ENCODE data around the gene NRXN3. TPM values are rescaled to one million over a fixed set of nuclear protein-coding genes. Genes with fewer than 3 reads are reported as not detected.

The NRXN3 gene
- total RNA-seq, 4 donors from 2014 or later: 0.04 to 0.16 TPM; not detected in 2

GRCh38 chr14:79899610-79900009, 1729.4 kb downstream of the NRXN3 start:
- Histone ChIP-seq H3K4me1 (no peaks in the 10 kb centered on the region), H3K4me3 (no peak overlapping the region), H3K27me3 (no peaks in the 10 kb centered on the region), H3K36me3 (no peaks in the 10 kb centered on the region), H3K27ac (no peak overlapping the region), H3K9me3 (no peaks in the 10 kb centered on the region)
- in situ Hi-C loops (cut with MboI; ENCODE audit: low sequenced_read_pairs in 4 of 4): no loop called here
- ATAC-seq (no peak), DNase-seq (no peak)
- intact Hi-C loops (cut with DNase I; ENCODE audit: low total_unique reads): no loop called here
- TF ChIP-seq, protein P1, sequence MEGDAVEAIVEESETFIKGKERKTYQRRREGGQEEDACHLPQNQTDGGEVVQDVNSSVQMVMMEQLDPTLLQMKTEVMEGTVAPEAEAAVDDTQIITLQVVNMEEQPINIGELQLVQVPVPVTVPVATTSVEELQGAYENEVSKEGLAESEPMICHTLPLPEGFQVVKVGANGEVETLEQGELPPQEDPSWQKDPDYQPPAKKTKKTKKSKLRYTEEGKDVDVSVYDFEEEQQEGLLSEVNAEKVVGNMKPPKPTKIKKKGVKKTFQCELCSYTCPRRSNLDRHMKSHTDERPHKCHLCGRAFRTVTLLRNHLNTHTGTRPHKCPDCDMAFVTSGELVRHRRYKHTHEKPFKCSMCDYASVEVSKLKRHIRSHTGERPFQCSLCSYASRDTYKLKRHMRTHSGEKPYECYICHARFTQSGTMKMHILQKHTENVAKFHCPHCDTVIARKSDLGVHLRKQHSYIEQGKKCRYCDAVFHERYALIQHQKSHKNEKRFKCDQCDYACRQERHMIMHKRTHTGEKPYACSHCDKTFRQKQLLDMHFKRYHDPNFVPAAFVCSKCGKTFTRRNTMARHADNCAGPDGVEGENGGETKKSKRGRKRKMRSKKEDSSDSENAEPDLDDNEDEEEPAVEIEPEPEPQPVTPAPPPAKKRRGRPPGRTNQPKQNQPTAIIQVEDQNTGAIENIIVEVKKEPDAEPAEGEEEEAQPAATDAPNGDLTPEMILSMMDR (IDR thresholded peaks at IDR 0.05 in 4 of 5, conservative IDR thresholded peaks at IDR 0.05 in 1 of 5): no peak

- DNase-seq: no peak
- intact Hi-C loops (cut with DNase I; ENCODE audit: low total_unique reads): no loop called here
- no peaks in the 10 kb centered on the region for H3K4me1 ChIP-seq
Observed at GRCh38 chr14:79904497-79904896, 1734.3 kb downstream of the NRXN3 start.

DNA sequence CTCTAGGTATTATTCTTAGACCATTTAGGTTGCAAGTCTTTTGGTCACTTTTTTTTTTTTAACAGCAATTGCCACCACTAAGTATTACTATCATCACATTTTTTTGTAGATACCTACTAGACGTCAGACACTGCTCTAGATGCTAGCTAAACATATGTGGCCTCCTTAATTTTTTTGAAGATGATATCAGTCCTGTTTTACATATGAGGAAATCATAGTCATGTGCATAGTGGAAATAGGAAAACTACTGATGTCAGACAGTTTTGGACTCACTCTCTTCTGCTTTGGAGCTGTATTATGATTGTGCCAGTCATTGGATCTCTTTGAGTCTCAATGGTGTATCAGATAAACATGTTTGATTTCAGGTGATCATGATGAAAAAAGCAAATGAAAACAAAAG, 1736.8 kb downstream of the NRXN3 start:
- intact Hi-C loops (cut with DNase I; ENCODE audit: low total_unique reads): no loop called here
- Histone ChIP-seq H3K4me1 (no peaks in the 10 kb centered on the region), H3K27ac (no peak overlapping the region), H3K36me3 (no peaks in the 10 kb centered on the region), H3K4me3 (no peak overlapping the region), H3K27me3 (no peaks in the 10 kb centered on the region), H3K9me3 (no peaks in the 10 kb centered on the region)
- ATAC-seq (no peak), DNase-seq (no peak)
- TF ChIP-seq, protein P1 (IDR thresholded peaks at IDR 0.05 in 4 of 5, conservative IDR thresholded peaks at IDR 0.05 in 1 of 5): no peak
- no peak for TF ChIP-seq POLR2A (IDR thresholded peaks at IDR 0.05)
- in situ Hi-C loops (cut with MboI; ENCODE audit: low sequenced_read_pairs in 4 of 4): no loop called here

More at GRCh38 chr14:79904497-79904896, 1734.3 kb downstream of the NRXN3 start:
- H3K4me3 ChIP-seq: no peak overlapping the region
- no peak for TF ChIP-seq POLR2A (IDR thresholded peaks at IDR 0.05)
- TF ChIP-seq, protein P1 (IDR thresholded peaks at IDR 0.05 in 4 of 5, conservative IDR thresholded peaks at IDR 0.05 in 1 of 5): no peak
- no peaks in the 10 kb centered on the region for H3K36me3 ChIP-seq
- no peaks in the 10 kb centered on the region for H3K27me3 ChIP-seq
- no peak overlapping the region for H3K27ac ChIP-seq
- no peak for ATAC-seq
- in situ Hi-C loops (cut with MboI; ENCODE audit: low sequenced_read_pairs in 4 of 4): no loop called here
- no peaks in the 10 kb centered on the region for H3K9me3 ChIP-seq

- H3K4me3 ChIP-seq: no peak overlapping the region
- H3K9me3 ChIP-seq: no peaks in the 10 kb centered on the region
- H3K4me1 ChIP-seq: no peaks in the 10 kb centered on the region
- intact Hi-C loops (cut with DNase I; ENCODE audit: low total_unique reads) (no loop called here), in situ Hi-C loops (cut with MboI; ENCODE audit: low sequenced_read_pairs in 4 of 4) (no loop called here)
- no peaks in the 10 kb centered on the region for H3K27me3 ChIP-seq
- no peaks in the 10 kb centered on the region for H3K36me3 ChIP-seq
- no peak overlapping the region for H3K27ac ChIP-seq
- TF ChIP-seq, protein P1 (IDR thresholded peaks at IDR 0.05 in 4 of 5, conservative IDR thresholded peaks at IDR 0.05 in 1 of 5): no peak
- TF ChIP-seq POLR2A (IDR thresholded peaks at IDR 0.05): no peak
- DNase-seq (no peak), ATAC-seq (no peak)
Observed at GRCh38 chr14:79910086-79910485, 1739.9 kb downstream of the NRXN3 start.

- ATAC-seq: no peak
- in situ Hi-C loops (cut with MboI; ENCODE audit: low sequenced_read_pairs in 4 of 4): no loop called here
- no peaks in the 10 kb centered on the region for H3K36me3 ChIP-seq
Observed at GRCh38 chr14:79911744-79912143, 1741.6 kb downstream of the NRXN3 start.

More at GRCh38 chr14:79911744-79912143, 1741.6 kb downstream of the NRXN3 start:
- DNase-seq: no peak
- H3K9me3 ChIP-seq: no peaks in the 10 kb centered on the region
- TF ChIP-seq POLR2A (IDR thresholded peaks at IDR 0.05): no peak
- TF ChIP-seq, protein P1 (IDR thresholded peaks at IDR 0.05 in 4 of 5, conservative IDR thresholded peaks at IDR 0.05 in 1 of 5): no peak
- no peak overlapping the region for H3K4me3 ChIP-seq
- no peaks in the 10 kb centered on the region for H3K27me3 ChIP-seq
- H3K27ac ChIP-seq: no peak overlapping the region
- H3K4me1 ChIP-seq: no peaks in the 10 kb centered on the region
- intact Hi-C loops (cut with DNase I; ENCODE audit: low total_unique reads): no loop called here
